SH-SY5Y (cell line): ENCODE data around the gene SRP9.

Experiments
- GATA2 ChIP-seq: IDR thresholded peaks from 2 replicates; pipeline ENCODE4 v1.6.1; 2011; ENCODE audit warnings: mild to moderate bottlenecking, low read depth, low read length
- GATA3 ChIP-seq: IDR thresholded peaks from 2 replicates; pipeline ENCODE4 v1.6.1; 2011; ENCODE audit warnings: low read depth, mild to moderate bottlenecking, low read length, moderate library complexity

DNA sequence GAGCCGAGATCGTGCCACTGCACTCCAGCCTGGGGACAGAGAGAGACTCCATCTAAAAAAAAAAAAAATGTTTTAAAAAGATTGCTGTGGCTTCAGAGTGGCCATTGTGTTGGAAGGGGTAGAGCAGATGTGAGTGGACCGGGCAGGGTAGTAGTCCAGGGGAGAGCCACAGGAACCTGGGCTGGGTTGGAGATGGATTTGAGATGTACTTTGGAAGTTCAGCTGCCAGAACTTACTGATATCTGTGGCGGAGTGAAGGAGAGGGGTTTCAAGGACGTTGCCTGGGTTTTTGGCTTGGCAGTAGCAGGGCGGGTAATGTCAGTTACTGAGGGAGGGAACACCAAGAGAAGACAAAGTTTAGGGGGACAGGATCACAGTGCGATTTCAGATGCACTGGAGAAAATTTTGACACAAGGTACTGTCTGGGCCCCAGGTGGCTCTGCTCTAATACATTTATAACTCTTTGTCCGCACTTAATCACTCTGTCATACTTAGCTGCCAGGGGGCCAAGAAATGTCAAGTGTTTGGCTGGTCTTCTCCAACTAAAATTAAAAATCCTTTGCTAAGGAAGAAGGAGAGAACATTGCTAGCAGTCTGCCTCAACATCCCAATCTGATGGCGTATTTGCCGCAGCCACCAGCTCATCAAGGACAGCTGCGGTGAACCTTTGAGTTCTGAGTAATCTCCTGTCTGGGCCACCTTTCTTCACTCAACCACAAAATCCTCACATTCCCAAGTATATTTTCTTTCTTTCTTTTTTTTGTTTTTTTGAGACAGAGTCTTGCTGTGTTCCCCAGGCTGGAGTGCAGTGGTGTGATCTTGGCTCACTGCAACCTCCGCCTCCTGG, 41.9 kb downstream of the SRP9 start:
- no peak for TF ChIP-seq GATA3
- TF ChIP-seq GATA2: no peak
